GM19467 (cell line): ENCODE results near the gene PLA2G4B.
A peak's percentile ranks its signal among the peaks of the same experiment; 100 is the strongest.
"Not testable (repeated sequence)": the region's sequence is repeated elsewhere in the genome, so short reads cannot be mapped to it uniquely, and the experiment has no call there.

ENCODE experiments used
- ATAC-seq: cut with Tn5 transposase; IDR thresholded peaks from one replicate; pipeline ENCODE4 v1.9.1; 2021; ENCODE audit warnings: mild to moderate bottlenecking, moderate library complexity; ENCODE audit not compliant: unreplicated experiment

Gene PLA2G4B

GRCh38 chr15:41827290-41827879 is 11.3 kb upstream of the PLA2G4B start:
- no peak for ATAC-seq

- peak; percentile 53 for ATAC-seq
Measured at GRCh38 chr15:41827880-41828806, 10.5 kb upstream of the PLA2G4B start, which contains the start of gene JMJD7. TSS of gene JMJD7 (plus strand) at chr15:41828092. CDS start at chr15:41828125, 33 bp downstream.

- ATAC-seq: no peak
Measured at GRCh38 chr15:41828807-41829141, 9.9 kb upstream of the PLA2G4B start.

- no peak for ATAC-seq
Measured at GRCh38 chr15:41829959-41830646, 8.5 kb upstream of the PLA2G4B start.

- not testable (repeated sequence) for ATAC-seq
Measured at GRCh38 chr15:41831291-41831690, 7.4 kb upstream of the PLA2G4B start.

- no peak for ATAC-seq
Measured at GRCh38 chr15:41832208-41832607, 6.4 kb upstream of the PLA2G4B start.

GRCh38 chr15:41832875-41833274 is 5.8 kb upstream of the PLA2G4B start:
- no peak for ATAC-seq

GRCh38 chr15:41834096-41834495 is 4.6 kb upstream of the PLA2G4B start:
- no peak for ATAC-seq

GRCh38 chr15:41836073-41836472 is 2.6 kb upstream of the PLA2G4B start:
- ATAC-seq: no peak

GRCh38 chr15:41836713-41837454 is 1.8 kb upstream of the PLA2G4B start:
- ATAC-seq: no peak

- no peak for ATAC-seq
Measured at GRCh38 chr15:41839781-41840491, 1.3 kb downstream of the PLA2G4B start.

GRCh38 chr15:41840673-41841072 is 2.0 kb downstream of the PLA2G4B start:
- no peak for ATAC-seq

- ATAC-seq: no peak
Measured at GRCh38 chr15:41841131-41841530, 2.5 kb downstream of the PLA2G4B start.

GRCh38 chr15:41842229-41842628 is 3.6 kb downstream of the PLA2G4B start:
- ATAC-seq: no peak

- ATAC-seq: no peak
Measured at GRCh38 chr15:41843571-41843970, 4.9 kb downstream of the PLA2G4B start.

- no peak for ATAC-seq
Measured at GRCh38 chr15:41844814-41845213, 6.2 kb downstream of the PLA2G4B start.

- ATAC-seq: no peak
Measured at GRCh38 chr15:41847206-41847605, 8.6 kb downstream of the PLA2G4B start.

- ATAC-seq: no peak
Measured at GRCh38 chr15:41847981-41848380, 9.3 kb downstream of the PLA2G4B start.

GRCh38 chr15:41848631-41849030 is 10.0 kb downstream of the PLA2G4B start:
- no peak for ATAC-seq

- ATAC-seq: no peak
Measured at GRCh38 chr15:41849204-41849603, 10.6 kb downstream of the PLA2G4B start.
